ENCODE results near the gene ARID2.

ARID2 gene

DNA sequence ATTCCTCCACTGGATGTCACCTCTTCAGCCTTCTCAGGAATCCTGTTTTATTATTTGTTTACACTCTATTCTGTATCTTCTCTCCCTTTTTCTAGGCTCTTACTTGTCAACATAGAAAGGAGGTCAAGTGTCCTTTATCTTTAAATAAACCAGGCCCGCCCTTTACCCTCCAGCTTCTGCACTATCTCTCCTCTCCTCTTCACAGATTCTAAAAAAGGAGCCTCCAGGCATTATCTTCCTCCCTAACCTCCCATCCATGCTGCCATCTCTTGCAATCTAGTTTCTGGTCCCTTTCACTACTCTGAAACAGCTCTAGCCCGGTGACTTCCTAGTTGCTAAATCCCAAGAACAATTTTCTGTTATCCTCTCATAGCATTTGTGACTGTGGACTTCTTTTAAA, 24.1 kb upstream of the ARID2 start:
- no peak overlapping the region for H3K4me3 Mint-ChIP-seq
- H3K9me3 Mint-ChIP-seq: peaks cover 12% of the 10 kb centered on the region
- H3K36me3 Mint-ChIP-seq (ENCODE audit: low read depth): peaks cover 9% of the 10 kb centered on the region
- peaks cover 2% of the 10 kb centered on the region for H3K4me1 Mint-ChIP-seq (ENCODE audit: low read depth)
- no peaks in the 10 kb centered on the region for H3K27me3 Mint-ChIP-seq (ENCODE audit: low read depth)
- no peak overlapping the region for H3K27ac Mint-ChIP-seq

GRCh38 chr12:45707241-45707857, 22.2 kb upstream of the ARID2 start:
- Mint-ChIP-seq H3K27me3 (ENCODE audit: low read depth) (no peaks in the 10 kb centered on the region), H3K9me3 (peaks cover 4% of the 10 kb centered on the region), H3K4me3 (no peak overlapping the region), H3K36me3 (ENCODE audit: low read depth) (peaks cover 8% of the 10 kb centered on the region), H3K4me1 (ENCODE audit: low read depth) (peaks cover 2% of the 10 kb centered on the region), H3K27ac (no peak overlapping the region)

DNA sequence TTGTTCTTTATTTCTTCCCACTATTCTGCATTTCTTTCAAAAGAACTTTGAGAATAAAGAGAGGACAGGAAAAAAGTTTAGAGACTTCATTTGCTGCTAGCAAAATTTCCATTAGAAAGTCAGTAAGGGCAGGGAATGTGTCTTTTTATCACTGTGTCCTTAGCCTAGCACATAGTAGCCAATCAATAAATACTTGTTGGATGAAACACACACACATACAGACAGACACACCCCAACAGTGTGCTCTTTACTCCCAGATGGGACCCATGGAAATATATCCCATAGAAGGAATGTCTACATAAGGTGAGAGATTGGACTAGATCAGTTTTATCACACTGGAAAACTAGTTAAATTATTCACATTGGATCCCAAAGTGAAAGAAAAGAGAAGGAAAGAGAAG, 21.1 kb upstream of the ARID2 start:
- no peak overlapping the region for H3K4me3 Mint-ChIP-seq

DNA sequence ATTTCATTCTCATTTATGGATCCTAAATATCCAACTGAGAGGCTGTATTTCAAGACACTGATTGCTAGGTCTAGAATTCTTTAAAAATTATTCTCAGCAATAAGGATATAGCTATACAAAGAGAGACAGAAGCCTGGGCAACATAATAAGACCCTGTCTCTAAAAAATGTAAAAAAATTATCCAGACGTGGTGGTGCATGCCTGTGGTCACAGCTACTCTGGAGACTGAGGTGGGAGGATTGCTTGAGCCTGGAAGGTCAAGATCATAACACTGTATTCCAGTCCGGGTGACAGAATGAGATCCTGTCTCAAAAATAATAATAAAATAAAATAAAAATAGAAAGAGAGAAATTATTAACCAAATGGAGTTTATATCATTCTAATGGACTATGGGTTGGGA, 20.6 kb upstream of the ARID2 start:
- H3K27ac Mint-ChIP-seq: no peak overlapping the region
- H3K9me3 Mint-ChIP-seq: peaks cover 4% of the 10 kb centered on the region
- H3K36me3 Mint-ChIP-seq (ENCODE audit: low read depth): peaks cover 11% of the 10 kb centered on the region
- no peak overlapping the region for H3K4me3 Mint-ChIP-seq
- H3K27me3 Mint-ChIP-seq (ENCODE audit: low read depth): no peaks in the 10 kb centered on the region
- peaks cover 5% of the 10 kb centered on the region for H3K4me1 Mint-ChIP-seq (ENCODE audit: low read depth)

More for the DNA sequence above, 21.1 kb upstream of the ARID2 start:
- Mint-ChIP-seq H3K27me3 (ENCODE audit: low read depth) (no peaks in the 10 kb centered on the region), H3K36me3 (ENCODE audit: low read depth) (peaks cover 9% of the 10 kb centered on the region), H3K9me3 (peaks cover 4% of the 10 kb centered on the region), H3K27ac (no peak overlapping the region), H3K4me1 (ENCODE audit: low read depth) (peaks cover 2% of the 10 kb centered on the region)

GRCh38 chr12:45712319-45712718, 17.2 kb upstream of the ARID2 start:
- H3K9me3 Mint-ChIP-seq: no peaks in the 10 kb centered on the region
- H3K4me3 Mint-ChIP-seq: no peak overlapping the region
- H3K36me3 Mint-ChIP-seq (ENCODE audit: low read depth): peaks cover 11% of the 10 kb centered on the region
- no peak overlapping the region for H3K27ac Mint-ChIP-seq
- H3K27me3 Mint-ChIP-seq (ENCODE audit: low read depth): no peaks in the 10 kb centered on the region
- H3K4me1 Mint-ChIP-seq (ENCODE audit: low read depth): peaks cover 5% of the 10 kb centered on the region

DNA sequence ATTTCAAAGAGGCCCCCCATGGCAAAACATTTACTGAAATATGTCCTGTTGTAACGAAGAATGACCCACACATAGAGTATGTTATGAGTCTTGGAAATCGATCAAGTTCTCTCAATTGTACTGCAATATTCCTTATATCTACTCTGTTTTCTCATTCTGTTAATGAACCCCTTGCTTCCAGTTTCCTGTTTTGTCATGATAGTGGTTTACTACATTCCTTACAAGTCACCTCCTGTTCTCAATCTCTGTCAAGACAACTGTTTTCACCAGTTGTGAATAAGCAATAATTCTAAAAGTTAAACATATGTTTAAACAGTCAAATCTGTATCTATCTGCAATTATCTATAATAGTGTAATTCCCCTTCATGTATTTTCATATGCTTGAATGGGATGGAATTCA, 16.4 kb upstream of the ARID2 start:
- Mint-ChIP-seq H3K4me3 (no peak overlapping the region), H3K36me3 (ENCODE audit: low read depth) (peaks cover 11% of the 10 kb centered on the region)

GRCh38 chr12:45718306-45718705, 11.2 kb upstream of the ARID2 start:
- no peak overlapping the region for H3K27ac Mint-ChIP-seq
- H3K27me3 Mint-ChIP-seq (ENCODE audit: low read depth): no peaks in the 10 kb centered on the region
- no peak overlapping the region for H3K4me3 Mint-ChIP-seq
- peaks cover 26% of the 10 kb centered on the region for H3K4me1 Mint-ChIP-seq (ENCODE audit: low read depth)
- H3K36me3 Mint-ChIP-seq (ENCODE audit: low read depth): peaks cover 24% of the 10 kb centered on the region
- no peaks in the 10 kb centered on the region for H3K9me3 Mint-ChIP-seq

More for the DNA sequence above, 16.4 kb upstream of the ARID2 start:
- H3K27ac Mint-ChIP-seq: no peak overlapping the region
- no peaks in the 10 kb centered on the region for H3K9me3 Mint-ChIP-seq
- H3K4me1 Mint-ChIP-seq (ENCODE audit: low read depth): peaks cover 8% of the 10 kb centered on the region
- H3K27me3 Mint-ChIP-seq (ENCODE audit: low read depth): no peaks in the 10 kb centered on the region

- no peaks in the 10 kb centered on the region for H3K9me3 Mint-ChIP-seq
- H3K27ac Mint-ChIP-seq: no peak overlapping the region
- peaks cover 26% of the 10 kb centered on the region for H3K4me1 Mint-ChIP-seq (ENCODE audit: low read depth)
- no peak overlapping the region for H3K4me3 Mint-ChIP-seq
- peaks cover 18% of the 10 kb centered on the region for H3K36me3 Mint-ChIP-seq (ENCODE audit: low read depth)
- no peaks in the 10 kb centered on the region for H3K27me3 Mint-ChIP-seq (ENCODE audit: low read depth)
These were observed 9.4 kb upstream of the ARID2 start for GRCh38 chr12:45720069-45720468.

GRCh38 chr12:45721369-45721768, 8.1 kb upstream of the ARID2 start:
- Mint-ChIP-seq H3K4me1 (ENCODE audit: low read depth) (peaks cover 26% of the 10 kb centered on the region), H3K27ac (no peak overlapping the region), H3K27me3 (ENCODE audit: low read depth) (no peaks in the 10 kb centered on the region), H3K36me3 (ENCODE audit: low read depth) (peaks cover 19% of the 10 kb centered on the region), H3K4me3 (no peak overlapping the region), H3K9me3 (no peaks in the 10 kb centered on the region)

GRCh38 chr12:45721954-45722353, 7.6 kb upstream of the ARID2 start:
- Mint-ChIP-seq H3K27ac (no peak overlapping the region), H3K9me3 (no peaks in the 10 kb centered on the region), H3K4me3 (no peak overlapping the region), H3K36me3 (ENCODE audit: low read depth) (peaks cover 19% of the 10 kb centered on the region), H3K4me1 (ENCODE audit: low read depth) (peaks cover 26% of the 10 kb centered on the region), H3K27me3 (ENCODE audit: low read depth) (no peaks in the 10 kb centered on the region)

DNA sequence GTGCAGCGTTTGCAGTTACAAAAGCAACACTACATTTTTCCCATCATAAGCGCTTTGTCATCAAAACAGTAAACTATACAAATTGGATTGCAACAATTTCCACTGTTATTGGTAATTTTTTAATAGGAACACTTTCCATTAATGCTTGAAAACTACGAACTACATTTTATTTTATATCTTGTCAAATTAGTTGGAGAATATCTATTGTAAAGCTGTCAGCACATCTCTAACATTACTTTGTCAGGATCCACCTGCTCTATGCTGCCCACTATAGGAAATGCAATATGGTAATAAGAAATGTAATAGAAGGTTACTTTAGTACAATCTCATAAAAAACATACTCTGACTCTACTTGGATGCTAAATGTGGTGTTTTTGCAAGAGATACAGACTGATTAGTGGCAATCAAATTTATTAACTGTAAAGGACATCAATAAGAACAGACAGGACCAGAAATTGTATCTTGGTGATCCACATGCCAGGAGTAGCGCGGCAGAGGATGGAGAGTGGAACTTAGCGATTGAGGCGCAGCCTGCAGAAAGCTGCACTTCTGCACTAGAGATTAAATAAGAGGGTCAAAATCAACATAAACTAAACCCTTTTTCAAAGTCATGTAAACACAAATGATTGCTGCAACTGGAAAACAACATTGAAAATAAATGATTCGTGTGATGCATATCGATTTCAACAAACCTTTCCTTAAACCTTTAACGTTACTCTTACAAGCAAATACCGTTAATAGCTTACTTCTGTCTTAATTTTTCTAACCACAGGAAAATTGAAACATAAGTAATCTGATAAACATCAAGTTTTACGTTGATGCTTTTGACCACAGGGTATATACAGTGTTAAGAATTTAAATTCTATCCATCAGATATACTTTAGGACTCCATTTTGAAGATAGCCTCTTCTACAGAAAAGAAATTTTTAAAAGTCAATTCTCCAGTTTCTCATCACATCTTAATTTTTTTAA, 3.6 kb upstream of the ARID2 start:
- Mint-ChIP-seq H3K36me3 (ENCODE audit: low read depth) (peaks cover 15% of the 10 kb centered on the region), H3K27me3 (ENCODE audit: low read depth) (no peaks in the 10 kb centered on the region)

DNA sequence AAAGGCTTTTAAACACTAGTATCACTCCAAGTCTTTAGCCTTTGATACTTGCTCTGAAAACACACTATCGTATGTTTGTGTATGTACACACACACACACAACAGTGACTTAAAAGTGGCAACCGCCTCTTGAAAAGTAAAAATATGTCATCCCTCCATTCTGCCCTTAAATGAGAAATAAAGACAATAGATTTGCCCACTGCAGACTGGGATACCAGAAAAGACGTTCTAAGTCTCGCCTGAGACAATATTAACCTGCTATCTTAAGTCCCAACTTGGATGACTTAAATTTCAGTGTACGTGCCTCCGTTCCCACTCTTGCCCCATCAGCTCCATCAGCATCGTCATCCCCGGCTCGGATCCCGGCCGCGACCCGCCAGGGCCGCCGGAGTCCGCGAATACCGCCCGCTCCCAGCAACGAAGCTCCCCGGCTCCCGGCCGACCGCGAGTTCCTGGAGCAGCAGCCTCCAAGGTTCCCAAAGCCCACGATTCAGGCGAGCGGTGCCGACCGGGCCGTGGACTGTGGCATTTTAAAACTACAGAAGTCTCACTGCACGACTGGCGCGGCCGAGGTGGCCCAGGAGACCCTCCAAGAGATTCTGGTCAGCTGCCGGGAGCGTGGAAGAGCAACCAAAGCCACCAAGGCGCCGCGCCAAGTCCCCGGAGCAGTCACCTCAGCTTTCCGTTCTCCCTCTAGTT, 2.8 kb upstream of the ARID2 start:
- H3K27me3 Mint-ChIP-seq (ENCODE audit: low read depth): no peaks in the 10 kb centered on the region
- H3K4me1 Mint-ChIP-seq (ENCODE audit: low read depth): peaks cover 23% of the 10 kb centered on the region
- H3K4me3 Mint-ChIP-seq: peak overlapping the region; percentile 96

More for the DNA sequence above, 3.6 kb upstream of the ARID2 start:
- peak overlapping the region; percentile 96 for H3K4me3 Mint-ChIP-seq
- peak overlapping the region; percentile 93 for H3K27ac Mint-ChIP-seq
- no peaks in the 10 kb centered on the region for H3K9me3 Mint-ChIP-seq
- peaks cover 23% of the 10 kb centered on the region for H3K4me1 Mint-ChIP-seq (ENCODE audit: low read depth)

GRCh38 chr12:45727301-45727979, 2.1 kb upstream of the ARID2 start:
- Mint-ChIP-seq H3K4me3 (peak overlapping the region; percentile 96), H3K9me3 (no peaks in the 10 kb centered on the region), H3K27me3 (ENCODE audit: low read depth) (no peaks in the 10 kb centered on the region), H3K36me3 (ENCODE audit: low read depth) (peaks cover 18% of the 10 kb centered on the region), H3K27ac (peak overlapping the region; percentile 93), H3K4me1 (ENCODE audit: low read depth) (peaks cover 24% of the 10 kb centered on the region)

More for the DNA sequence above, 2.8 kb upstream of the ARID2 start:
- Mint-ChIP-seq H3K36me3 (ENCODE audit: low read depth) (peaks cover 15% of the 10 kb centered on the region), H3K9me3 (no peaks in the 10 kb centered on the region), H3K27ac (peak overlapping the region; percentile 93)

- H3K4me1 Mint-ChIP-seq (ENCODE audit: low read depth): peaks cover 22% of the 10 kb centered on the region
- no peaks in the 10 kb centered on the region for H3K27me3 Mint-ChIP-seq (ENCODE audit: low read depth)
- peak overlapping the region; percentile 93 for H3K27ac Mint-ChIP-seq
- H3K9me3 Mint-ChIP-seq: no peaks in the 10 kb centered on the region
- peak overlapping the region; percentile 96 for H3K4me3 Mint-ChIP-seq
- H3K36me3 Mint-ChIP-seq (ENCODE audit: low read depth): peaks cover 17% of the 10 kb centered on the region
These were observed 1.4 kb upstream of the ARID2 start for GRCh38 chr12:45727980-45728629.

Data from T-helper 1 cell treated with Interleukin-12 subunit alpha and Interleukin-12 subunit beta and Interleukin-4 antibody, amounts not matched to agents 30 μg/mL and 1 μg/mL, for 36 hours (primary cell).